HG03060 (cell line): Measurements from ENCODE around the gene HECW1.
"Not testable (repeated sequence)": the region's sequence is repeated elsewhere in the genome, so short reads cannot be mapped to it uniquely, and the experiment has no call there.

ENCODE experiments used
- ATAC-seq: cut with Tn5 transposase; IDR thresholded peaks from one replicate; pipeline ENCODE4 v1.9.1; 2021; ENCODE audit warnings: low read depth, moderate number of reproducible peaks; ENCODE audit not compliant: unreplicated experiment

Gene HECW1

GRCh38 chr7:43559171-43559945 is 446.9 kb downstream of the HECW1 start:
- ATAC-seq = no peak

GRCh38 chr7:43559946-43560335 is 447.5 kb downstream of the HECW1 start:
- no peak for ATAC-seq

GRCh38 chr7:43560742-43561330 is 448.4 kb downstream of the HECW1 start:
- no peak for ATAC-seq

- ATAC-seq = no peak
Observed at GRCh38 chr7:43562383-43562782, 449.9 kb downstream of the HECW1 start.

GRCh38 chr7:43565786-43566185 is 453.3 kb downstream of the HECW1 start:
- ATAC-seq = no peak

- no peak for ATAC-seq
Observed at GRCh38 chr7:43568529-43568928, 456.1 kb downstream of the HECW1 start.

GRCh38 chr7:43569424-43569823 is 457.0 kb downstream of the HECW1 start:
- ATAC-seq = peak; percentile 49

GRCh38 chr7:43570688-43571365 is 458.4 kb downstream of the HECW1 start:
- no peak for ATAC-seq

GRCh38 chr7:43572516-43573049 is 460.1 kb downstream of the HECW1 start:
- peak; percentile 45 for ATAC-seq

- not testable (repeated sequence) for ATAC-seq
Observed at GRCh38 chr7:43573832-43574231, 461.4 kb downstream of the HECW1 start.

GRCh38 chr7:43575506-43575905 is 463.1 kb downstream of the HECW1 start:
- ATAC-seq = no peak

- no peak for ATAC-seq
Observed at GRCh38 chr7:43576241-43576640, 463.8 kb downstream of the HECW1 start.

GRCh38 chr7:43577485-43577951 is 465.1 kb downstream of the HECW1 start:
- ATAC-seq = no peak

GRCh38 chr7:43582503-43583423 is 470.3 kb downstream of the HECW1 start, which contains the start of gene STK17A:
Gene STK17A (plus strand): TSS chr7:43583108. CDS start chr7:43583244, 136 bp downstream.
- ATAC-seq = peak; percentile 29

- ATAC-seq = peak; percentile 7
Observed at GRCh38 chr7:43583424-43584194, 471.2 kb downstream of the HECW1 start.

- no peak for ATAC-seq
Observed at GRCh38 chr7:43584195-43584586, 471.7 kb downstream of the HECW1 start.

- ATAC-seq = not testable (repeated sequence)
Observed at GRCh38 chr7:43584733-43585132, 472.3 kb downstream of the HECW1 start.

- ATAC-seq = no peak
Observed at GRCh38 chr7:43585562-43585961, 473.1 kb downstream of the HECW1 start.

- ATAC-seq = no peak
Observed at GRCh38 chr7:43586251-43586900, 473.9 kb downstream of the HECW1 start.
